Stomach (tissue), 9 donors: ENCODE data around the gene ANO1. TPM values are rescaled to one million over a fixed set of nuclear protein-coding genes. Genes with fewer than 3 reads are reported as not detected.

Experiments
- DNase-seq, 2 donors: peaks; one replicate each; pipeline versions ENCODE4 v3.0.0 to v3.0.0-alpha.2; 2013 to 2019
- H3K27ac ChIP-seq, 5 donors: fragments of 200-600 bp in 4 of 5; sonication (generic) in 4 of 5; one replicate each; pipeline ENCODE4 v1.5.1; 2013 to 2019; ENCODE audit warnings: mild to moderate bottlenecking in 1 of 5, moderate library complexity in 1 of 5
- H3K27me3 ChIP-seq, 3 donors: fragments of 200-600 bp; sonication (generic); one replicate each; pipeline ENCODE4 v1.5.1; 2017 to 2019; ENCODE audit warnings: mixed run types in 1 of 3
- H3K36me3 ChIP-seq, 4 donors: fragments of 200-600 bp; sonication (generic); 1 replicate in 3 of 4; 2 replicates in 1 of 4; pipeline ENCODE4 v1.5.1; 2016 to 2019
- H3K4me1 ChIP-seq, 4 donors: fragments of 200-600 bp; sonication (generic); one replicate each; pipeline ENCODE4 v1.5.1; 2016 to 2019
- H3K4me3 ChIP-seq, 4 donors: fragments of 200-600 bp; sonication (generic) in 3 of 4; one replicate each; pipeline ENCODE4 v1.5.1; 2016 to 2019; ENCODE audit warnings: mild to moderate bottlenecking in 1 of 4
- H3K9me3 ChIP-seq, 4 donors: fragments of 200-600 bp; sonication (generic); one replicate each; pipeline ENCODE4 v1.5.1; 2016 to 2019
- CTCF ChIP-seq, 7 experiments: fragments of 450-650 bp in 4 of 7; fragments of 200-600 bp in 3 of 7; sonication (generic) in 3 of 7; IDR thresholded peaks; one replicate each; pipeline ENCODE4 v1.5.1; 2016 to 2019; ENCODE audit warnings: antibody characterized with exemption in 7 of 7, control low read depth in 2 of 7, mild to moderate bottlenecking in 1 of 7
- EP300 ChIP-seq: sonication (generic); formaldehyde crosslinking; IDR thresholded peaks from one replicate; pipeline ENCODE4 v1.6.1; 2017; ENCODE audit warnings: antibody characterized with exemption
- POLR2A ChIP-seq, 4 donors: fragments of 450-650 bp; IDR thresholded peaks; one replicate each; pipeline ENCODE4 v1.6.1; 2016; ENCODE audit warnings: antibody characterized with exemption in 4 of 4, control low read depth in 2 of 4, mild to moderate bottlenecking in 1 of 4, moderate library complexity in 1 of 4
- POLR2AphosphoS5 ChIP-seq, 3 donors: sonication (generic); formaldehyde crosslinking; IDR thresholded peaks; one replicate each; pipeline ENCODE4 v1.6.1; 2016; ENCODE audit warnings: antibody characterized with exemption in 3 of 3
- WGBS, 5 donors: extraction: QIAGEN DNeasy Blood & Tissue Kit in 3 of 5; methylation state at CpG; one replicate each; pipeline versions ENCODE4 v1.1.5 to v1.1.7; 2013 to 2018; 5-methylcytosine and 5-hydroxymethylcytosine counted together
- intact Hi-C: fragments of 100-400 bp; cut with DNase I; formaldehyde crosslinking; loops from one replicate; pipeline ENCODE4 v1.15.1; 2023; ENCODE audit warnings: low total_unique reads
- polyA plus RNA-seq, 3 donors: library from polyadenylated mRNA; stranded (reverse); fragments of 200-250 nt; gene quantifications; one replicate each; pipeline ENCODE4 v1.2.3, GENCODE V29; 2013
- total RNA-seq, 5 donors: library from RNA; depleted of rRNA; stranded (reverse); fragments of >200 nt; gene quantifications; one replicate each; pipeline versions ENCODE4 v1.1.0 to v1.2.3, GENCODE V29; 2014 to 2016
- donor health status: healthy with polysubstance abuse.
- donor health status: Bipolar disorder and iron deficiency.
- donor health status: healthy.

Gene ANO1
- total and polyA plus RNA-seq, 8 donors = 1.8 to 69.6 (median 12.9) TPM

- Histone ChIP-seq H3K36me3 (peaks cover 0 to under 1% (median 0%) of the 10 kb centered on the region in 4 donors), H3K4me1 (no peaks in the 10 kb centered on the region), H3K27me3 (peaks cover 0 to 14% (median 0%) of the 10 kb centered on the region in 3 donors), H3K4me3 (no peak overlapping the region), H3K27ac (peak overlapping the region in 1 of 5 donors; percentile 13), H3K9me3 (no peaks in the 10 kb centered on the region)
- 64 to 77% (median 73%) methylated on average over 13 of the region's 13 CpGs for WGBS, 5 donors
- no peak for DNase-seq
- TF ChIP-seq EP300 = no peak
- no peak for TF ChIP-seq POLR2AphosphoS5 (IDR thresholded peaks at IDR 0.05)
- TF ChIP-seq CTCF (IDR thresholded peaks at IDR 0.05) = no peak
- no peak for TF ChIP-seq POLR2A (IDR thresholded peaks at IDR 0.05)
- intact Hi-C loops = no loop called here
Observed at GRCh38 chr11:70095541-70096252, 17.6 kb downstream of the ANO1 start.

GRCh38 chr11:70097783-70098563 lies 19.9 kb downstream of the ANO1 start:
- WGBS, 5 donors = 71 to 80% (median 78%) methylated on average over 9 to 23 of the region's 23 CpGs
- H3K4me1 ChIP-seq = no peaks in the 10 kb centered on the region
- no peaks in the 10 kb centered on the region for H3K9me3 ChIP-seq
- DNase-seq = no peak
- intact Hi-C loops = no loop called here
- H3K36me3 ChIP-seq = peaks cover 0 to 4% (median 0%) of the 10 kb centered on the region in 4 donors
- no peak overlapping the region for H3K4me3 ChIP-seq
- peaks cover 0 to 14% (median 0%) of the 10 kb centered on the region in 3 donors for H3K27me3 ChIP-seq
- H3K27ac ChIP-seq = no peak overlapping the region
- TF ChIP-seq POLR2A (IDR thresholded peaks at IDR 0.05) = no peak
- no peak for TF ChIP-seq CTCF (IDR thresholded peaks at IDR 0.05)
- no peak for TF ChIP-seq EP300
- TF ChIP-seq POLR2AphosphoS5 (IDR thresholded peaks at IDR 0.05) = no peak

- H3K4me1 ChIP-seq = no peaks in the 10 kb centered on the region
- no peak for DNase-seq
- WGBS, 5 donors = 81 to 88% (median 83%) methylated on average over 11 to 12 of the region's 12 CpGs
Observed at GRCh38 chr11:70098936-70099335, 20.8 kb downstream of the ANO1 start.

More at GRCh38 chr11:70098936-70099335, 20.8 kb downstream of the ANO1 start:
- Histone ChIP-seq H3K27ac (no peak overlapping the region), H3K9me3 (no peaks in the 10 kb centered on the region), H3K36me3 (peaks cover 0 to 4% (median 0%) of the 10 kb centered on the region in 4 donors), H3K4me3 (no peak overlapping the region), H3K27me3 (peaks cover 0 to 11% (median 0%) of the 10 kb centered on the region in 3 donors)
- no peak for TF ChIP-seq POLR2AphosphoS5 (IDR thresholded peaks at IDR 0.05)
- no peak for TF ChIP-seq CTCF (IDR thresholded peaks at IDR 0.05)
- no peak for TF ChIP-seq POLR2A (IDR thresholded peaks at IDR 0.05)
- no peak for TF ChIP-seq EP300
- intact Hi-C loops = no loop called here
